ENCODE results near the gene ROCK2.

- no peak for TF ChIP-seq CTCF (IDR thresholded peaks at IDR 0.05)
- no peak for TF ChIP-seq POLR2A (IDR thresholded peaks at IDR 0.05)
Measured at GRCh38 chr2:11364565-11364887, 20.1 kb upstream of the ROCK2 start.

All from Peyer's patch (tissue), 4 donors.